Skin epidermis (tissue), 12 donors: ENCODE results near the gene CNOT6.

Experiments
- H3K27ac ChIP-seq, 21 experiments: fragments of 200-600 bp; sonication (generic) in 11 of 21; one replicate each; pipeline ENCODE4 v1.5.0; 2020; ENCODE audit warnings: mild to moderate bottlenecking in 3 of 21, inconsistent platforms in 2 of 21, moderate library complexity in 2 of 21
- H3K4me3 ChIP-seq, 7 experiments: fragments of 200-600 bp; sonication (generic) in 2 of 7; one replicate each; pipeline ENCODE4 v1.5.0; 2020; ENCODE audit warnings: inconsistent platforms in 2 of 7, mild to moderate bottlenecking in 2 of 7, moderate library complexity in 1 of 7

Gene CNOT6

DNA sequence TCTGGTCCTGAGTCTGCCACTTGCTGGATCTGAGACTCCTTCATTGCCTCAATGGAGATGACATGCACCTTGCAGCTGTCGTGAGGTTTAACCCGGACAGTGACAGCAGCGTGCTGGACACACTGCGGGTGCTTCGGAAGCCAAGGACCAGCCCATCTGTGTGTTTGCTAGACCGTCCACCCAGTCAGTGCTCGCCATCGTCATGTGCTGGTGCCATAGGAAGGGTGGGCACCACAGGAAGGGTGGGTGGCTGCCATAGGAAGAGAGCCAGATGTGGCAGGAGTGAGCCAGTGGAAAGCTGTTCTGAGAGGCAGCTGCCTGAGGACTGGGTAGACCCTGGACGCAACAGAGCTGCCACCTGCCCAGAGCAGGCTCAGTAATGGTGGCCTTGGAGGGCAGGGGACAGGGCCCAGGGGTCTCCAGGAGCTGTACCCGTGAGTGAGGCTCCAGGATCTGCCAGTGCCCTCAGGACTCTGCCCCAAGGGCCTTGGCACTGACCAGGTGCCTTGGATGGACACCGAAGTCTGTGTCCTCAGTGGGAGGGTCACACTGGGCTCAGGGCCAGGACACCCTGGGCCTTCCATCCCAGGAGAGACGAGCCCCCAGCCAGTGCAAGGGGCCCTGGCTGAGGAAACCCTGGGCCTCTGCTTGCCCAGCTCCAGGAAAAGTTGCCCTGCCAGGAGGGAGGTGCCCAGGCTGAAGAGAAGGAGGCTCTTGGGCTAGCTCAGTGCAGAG, 133.4 kb downstream of the CNOT6 start:
- H3K27ac ChIP-seq = no peak overlapping the region
- no peak overlapping the region for H3K4me3 ChIP-seq
